Activated CD4-positive, alpha-beta T cell treated with anti-CD3 and anti-CD28 coated beads, Interleukin-2, amount 50 U/mL, for 48 hours (primary cell): ENCODE results near the gene DNAJC24.

ENCODE experiments used
- DNase-seq, 2 experiments: peaks; one replicate each; pipeline ENCODE4 v3.0.0-alpha.2; 2020

DNAJC24 gene

DNA sequence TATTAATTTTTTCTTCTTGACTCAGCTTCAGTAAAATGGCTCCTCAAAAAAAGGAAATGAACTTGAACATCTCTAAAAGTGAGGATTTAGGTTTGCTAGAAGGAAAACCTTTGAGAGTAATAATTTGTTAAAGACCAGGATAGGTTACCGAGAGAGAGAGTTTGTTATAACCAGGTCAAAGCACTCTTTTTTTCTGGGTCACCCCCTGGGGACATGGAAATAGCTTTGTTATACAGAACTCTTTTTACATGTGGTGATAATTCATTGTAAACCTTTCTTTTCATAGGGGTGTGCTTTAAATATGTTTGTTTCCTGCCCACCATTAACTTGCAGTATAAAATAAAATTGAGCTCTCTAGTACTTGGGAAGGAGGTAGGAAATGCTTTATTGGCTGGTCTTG is 47.7 kb downstream of the DNAJC24 start:
- DNase-seq, result no peak

GRCh38 chr11:31417816-31418215 is 48.2 kb downstream of the DNAJC24 start:
- no peak for DNase-seq

DNA sequence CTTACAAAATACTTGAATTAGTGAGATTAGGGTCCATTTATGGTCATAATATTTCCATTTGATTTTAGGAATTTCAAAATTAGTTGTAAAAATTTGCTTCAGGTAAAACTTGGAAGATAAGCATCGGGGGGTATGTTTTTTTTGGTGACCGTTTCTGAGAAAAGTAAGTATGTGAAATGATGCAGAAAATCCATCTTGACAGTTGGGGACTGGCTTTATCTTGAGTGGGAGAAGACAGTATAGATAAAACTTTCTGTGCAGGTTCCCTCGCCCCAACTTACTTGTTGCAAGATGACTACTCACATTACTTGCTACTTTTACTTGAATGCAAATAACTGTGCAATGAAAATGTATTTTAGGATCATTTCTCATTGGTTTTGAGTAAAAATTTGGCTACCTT is 49.5 kb downstream of the DNAJC24 start:
- no peak for DNase-seq

- no peak for DNase-seq
These were observed 50.0 kb downstream of the DNAJC24 start for GRCh38 chr11:31419669-31420068.

- DNase-seq, result no peak
These were observed 52.2 kb downstream of the DNAJC24 start for GRCh38 chr11:31421820-31422219.

- no peak for DNase-seq
These were observed 53.0 kb downstream of the DNAJC24 start for GRCh38 chr11:31422703-31423102.

DNA sequence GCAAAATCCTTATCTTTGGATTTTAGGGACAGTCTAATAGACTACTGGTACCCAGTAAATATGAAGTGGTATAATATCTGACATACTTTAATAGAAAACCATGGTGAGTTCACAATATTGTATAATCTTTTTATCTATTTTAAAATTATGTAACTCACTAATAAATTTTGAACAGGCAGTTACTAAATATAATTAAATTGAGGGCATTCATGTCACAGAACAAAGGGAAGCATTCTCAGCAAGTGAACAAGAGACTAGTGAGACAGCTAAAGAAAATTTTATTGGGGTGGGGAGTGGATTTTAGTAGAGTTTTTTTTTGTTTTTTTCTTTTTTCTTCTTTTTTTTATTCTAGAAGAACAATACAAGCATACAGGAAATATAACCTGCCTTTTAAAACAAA is 55.0 kb downstream of the DNAJC24 start:
- no peak for DNase-seq

DNA sequence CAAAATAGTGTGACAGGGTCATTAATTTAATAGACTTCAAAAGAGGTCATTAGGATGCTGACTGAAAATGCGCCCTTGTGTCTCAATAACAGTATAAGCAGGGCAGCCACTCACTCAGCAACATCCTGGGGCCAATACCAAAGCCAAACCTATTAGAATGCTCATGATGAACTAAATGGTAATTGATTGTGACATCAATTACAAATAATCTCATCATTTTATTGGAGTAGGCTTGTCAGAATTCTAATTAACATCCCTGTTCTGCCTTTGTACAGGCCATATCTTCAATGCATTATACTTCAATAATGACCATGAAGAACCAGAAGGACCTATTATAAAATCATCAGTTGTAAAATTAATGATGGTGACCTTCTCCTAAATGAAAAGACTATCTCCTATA is 64.2 kb downstream of the DNAJC24 start:
- DNase-seq, result no peak

- no peak for DNase-seq
These were observed 68.2 kb downstream of the DNAJC24 start for GRCh38 chr11:31437742-31438435.

GRCh38 chr11:31441296-31441695 is 71.6 kb downstream of the DNAJC24 start:
- DNase-seq, result no peak

DNA sequence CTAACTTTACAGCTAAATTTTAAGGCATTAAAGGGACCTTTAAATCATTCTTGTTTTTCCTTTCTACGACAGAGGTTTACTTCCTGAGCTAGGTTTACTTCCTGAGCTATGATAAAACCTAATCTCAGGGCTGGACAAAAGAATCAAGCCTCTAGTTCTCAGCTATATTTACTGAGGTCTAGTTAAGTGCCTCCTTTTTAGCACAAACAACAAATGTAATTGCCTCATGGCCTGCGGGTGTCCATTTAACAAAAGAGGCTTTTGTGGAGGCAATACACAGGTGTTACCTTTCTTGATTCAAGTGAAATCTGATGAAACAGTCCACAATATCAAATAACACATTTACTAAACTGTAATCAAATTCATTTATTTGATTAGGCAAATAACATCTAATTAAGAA is 72.4 kb downstream of the DNAJC24 start:
- DNase-seq, result no peak

DNA sequence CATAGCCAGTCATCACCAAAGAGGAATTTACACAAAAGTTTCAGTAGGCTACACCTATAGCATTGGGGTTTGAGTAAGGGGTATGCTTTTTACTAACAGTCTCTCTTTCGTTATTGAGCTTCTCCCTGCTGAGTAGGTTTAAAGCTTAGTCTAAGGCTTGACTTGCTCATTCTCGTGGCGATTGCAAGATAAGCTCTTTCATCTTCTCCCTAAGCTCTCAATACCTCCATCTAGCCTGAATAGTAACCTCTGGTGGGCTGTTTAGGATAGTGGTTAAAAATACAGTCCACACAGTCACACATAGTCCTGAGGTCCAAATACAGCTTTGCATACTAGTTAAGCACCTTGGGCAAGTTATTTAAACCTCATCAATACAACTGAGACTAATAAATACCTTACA is 74.1 kb downstream of the DNAJC24 start:
- no peak for DNase-seq

GRCh38 chr11:31445621-31446020 is 76.0 kb downstream of the DNAJC24 start:
- DNase-seq, result no peak

DNA sequence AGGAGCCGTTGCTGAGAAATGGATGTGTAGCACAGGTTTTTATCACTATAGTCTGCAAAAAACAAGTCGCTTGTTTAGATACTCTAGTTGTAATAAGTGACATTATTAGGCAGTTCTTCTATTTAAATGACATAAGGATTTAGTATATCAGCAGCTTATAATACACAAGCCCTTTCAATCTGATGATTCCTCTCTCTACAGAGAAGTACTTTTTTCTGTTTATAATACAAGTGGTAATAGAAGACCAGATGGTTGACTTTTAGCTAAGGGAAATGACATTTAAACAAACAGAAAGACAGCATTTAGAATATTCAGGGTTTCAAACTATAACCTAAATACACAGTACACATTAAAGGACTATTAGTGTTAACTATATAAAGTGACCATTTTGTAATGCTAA is 79.4 kb downstream of the DNAJC24 start:
- DNase-seq, result no peak

- DNase-seq, result no peak
These were observed 81.2 kb downstream of the DNAJC24 start for GRCh38 chr11:31450841-31451240.

GRCh38 chr11:31455177-31455576 is 85.5 kb downstream of the DNAJC24 start:
- DNase-seq, result no peak

GRCh38 chr11:31464436-31464835 is 94.8 kb downstream of the DNAJC24 start:
- DNase-seq, result no peak

DNA sequence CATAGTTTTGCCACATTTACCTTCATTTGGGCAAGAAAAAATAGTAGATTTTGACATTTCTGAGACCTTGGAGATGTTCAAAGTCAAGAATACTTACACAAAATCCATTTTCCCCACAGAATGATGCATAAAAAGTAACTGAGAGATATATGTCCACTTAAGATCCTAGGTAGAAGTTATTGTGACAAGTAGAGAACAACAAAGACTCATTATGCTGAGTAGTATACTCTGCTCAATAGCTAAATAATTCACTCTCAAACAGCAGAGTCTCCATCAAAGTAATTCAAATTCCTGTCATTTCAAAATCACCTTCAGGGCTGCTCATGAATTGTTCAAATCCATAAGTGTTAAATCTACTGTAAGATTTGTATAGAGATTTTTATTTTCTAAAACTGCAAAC is 104.4 kb downstream of the DNAJC24 start:
- no peak for DNase-seq

DNA sequence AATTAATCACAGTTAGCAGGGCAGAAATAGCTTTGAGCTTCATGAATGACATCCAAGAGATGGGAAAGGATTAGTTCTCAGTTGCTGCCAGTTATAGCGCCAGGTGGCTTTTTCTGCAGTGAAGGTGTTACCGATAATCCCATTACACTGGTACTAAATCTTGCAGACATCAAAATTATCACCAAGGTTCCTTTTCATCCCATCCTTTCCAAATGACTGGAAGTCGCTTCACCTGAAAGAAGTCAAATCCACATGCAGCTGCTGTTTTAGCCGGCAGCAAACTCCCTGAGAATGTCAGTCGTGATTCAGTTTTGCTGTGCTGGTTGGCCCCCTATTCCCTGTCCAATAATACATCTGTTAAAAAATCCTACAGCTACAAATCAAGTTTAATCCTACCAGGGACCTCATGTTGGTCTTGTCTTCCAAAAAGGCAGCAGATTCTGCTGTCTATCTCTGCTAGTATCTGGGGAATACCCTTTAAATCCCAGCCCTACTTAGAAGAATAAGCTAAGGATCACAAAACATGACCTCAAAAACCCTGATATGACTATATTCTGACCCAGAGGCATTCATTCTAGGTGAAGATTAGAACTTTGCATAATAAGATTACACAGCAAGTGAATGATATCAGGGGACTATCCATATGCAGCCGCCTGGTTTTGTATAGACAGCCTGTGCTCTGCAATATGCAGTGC is 108.0 kb downstream of the DNAJC24 start:
- DNase-seq, result no peak

DNA sequence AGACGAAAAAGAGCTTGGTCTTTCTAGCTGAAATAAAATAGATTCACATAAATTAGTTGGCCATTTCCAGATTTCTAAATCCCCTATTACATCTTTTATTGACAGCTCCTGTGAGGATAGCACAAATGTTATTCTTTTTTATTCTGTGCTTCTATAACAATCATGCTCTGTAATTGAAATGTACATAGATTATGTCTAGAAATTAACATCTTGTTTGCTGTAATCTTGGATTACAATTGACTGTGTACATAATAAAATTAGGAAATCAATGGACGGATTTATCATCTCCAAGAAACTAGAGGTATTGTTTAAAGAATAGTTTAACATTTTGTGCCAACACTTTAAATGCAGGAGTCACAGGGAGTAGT is 108.5 kb downstream of the DNAJC24 start:
- no peak for DNase-seq

GRCh38 chr11:31479066-31479465 is 109.4 kb downstream of the DNAJC24 start:
- DNase-seq, result no peak

GRCh38 chr11:31480930-31481329 is 111.3 kb downstream of the DNAJC24 start:
- no peak for DNase-seq
